Measurements from ENCODE around the gene LDLRAD4. TPM values are rescaled to one million over a fixed set of nuclear protein-coding genes. Genes with fewer than 3 reads are reported as not detected.

The LDLRAD4 gene
- total and polyA plus RNA-seq, 9 of the 15 experiments (the other 6 are each of a cell fraction or from before 2014, with no cell fraction given), result 0.01 TPM; not detected in 8

- CTCF ChIA-PET (ENCODE audit: low intra/inter-chr PET ratio), result no interaction called here
- TF ChIP-seq RAD21 (CRISPR knock-in tag; conservative IDR thresholded peaks at IDR 0.05 in 1 of 2, IDR thresholded peaks at IDR 0.05 in 1 of 2), result peak in 1 of 2 experiments; percentile 5; a peak in 1 of 4 replicates
- TF ChIP-seq GATA2 (CRISPR knock-in tag; IDR thresholded peaks at IDR 0.05), result no peak
- TF ChIP-seq, protein P1, sequence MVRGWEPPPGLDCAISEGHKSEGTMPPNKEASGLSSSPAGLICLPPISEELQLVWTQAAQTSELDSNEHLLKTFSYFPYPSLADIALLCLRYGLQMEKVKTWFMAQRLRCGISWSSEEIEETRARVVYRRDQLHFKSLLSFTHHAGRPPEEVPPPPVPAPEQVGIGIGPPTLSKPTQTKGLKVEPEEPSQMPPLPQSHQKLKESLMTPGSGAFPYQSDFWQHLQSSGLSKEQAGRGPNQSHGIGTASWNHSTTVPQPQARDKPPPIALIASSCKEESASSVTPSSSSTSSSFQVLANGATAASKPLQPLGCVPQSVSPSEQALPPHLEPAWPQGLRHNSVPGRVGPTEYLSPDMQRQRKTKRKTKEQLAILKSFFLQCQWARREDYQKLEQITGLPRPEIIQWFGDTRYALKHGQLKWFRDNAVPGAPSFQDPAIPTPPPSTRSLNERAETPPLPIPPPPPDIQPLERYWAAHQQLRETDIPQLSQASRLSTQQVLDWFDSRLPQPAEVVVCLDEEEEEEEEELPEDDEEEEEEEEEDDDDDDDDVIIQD (CRISPR knock-in tag; IDR thresholded peaks at IDR 0.05), result no peak
- TF ChIP-seq ZNF184 (CRISPR knock-in tag; IDR thresholded peaks at IDR 0.05), result no peak
- TF ChIP-seq MTF1 (CRISPR knock-in tag; IDR thresholded peaks at IDR 0.05; ENCODE audit: borderline replicate concordance), result no peak
- no peak for TF ChIP-seq NFYB (IDR thresholded peaks at IDR 0.05; ENCODE audit: extremely low read depth, insufficient read length)
- TF ChIP-seq MTA1 (IDR thresholded peaks at IDR 0.05; ENCODE audit: borderline replicate concordance), result no peak
- TF ChIP-seq, protein P2, sequence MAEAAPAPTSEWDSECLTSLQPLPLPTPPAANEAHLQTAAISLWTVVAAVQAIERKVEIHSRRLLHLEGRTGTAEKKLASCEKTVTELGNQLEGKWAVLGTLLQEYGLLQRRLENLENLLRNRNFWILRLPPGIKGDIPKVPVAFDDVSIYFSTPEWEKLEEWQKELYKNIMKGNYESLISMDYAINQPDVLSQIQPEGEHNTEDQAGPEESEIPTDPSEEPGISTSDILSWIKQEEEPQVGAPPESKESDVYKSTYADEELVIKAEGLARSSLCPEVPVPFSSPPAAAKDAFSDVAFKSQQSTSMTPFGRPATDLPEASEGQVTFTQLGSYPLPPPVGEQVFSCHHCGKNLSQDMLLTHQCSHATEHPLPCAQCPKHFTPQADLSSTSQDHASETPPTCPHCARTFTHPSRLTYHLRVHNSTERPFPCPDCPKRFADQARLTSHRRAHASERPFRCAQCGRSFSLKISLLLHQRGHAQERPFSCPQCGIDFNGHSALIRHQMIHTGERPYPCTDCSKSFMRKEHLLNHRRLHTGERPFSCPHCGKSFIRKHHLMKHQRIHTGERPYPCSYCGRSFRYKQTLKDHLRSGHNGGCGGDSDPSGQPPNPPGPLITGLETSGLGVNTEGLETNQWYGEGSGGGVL (CRISPR knock-in tag; IDR thresholded peaks at IDR 0.05), result no peak
- TF ChIP-seq CBX5 (IDR thresholded peaks at IDR 0.05; ENCODE audit: borderline replicate concordance, low read depth), result peak; percentile 85; the same call in 1 of the 2 replicates
- TF ChIP-seq, protein P3, sequence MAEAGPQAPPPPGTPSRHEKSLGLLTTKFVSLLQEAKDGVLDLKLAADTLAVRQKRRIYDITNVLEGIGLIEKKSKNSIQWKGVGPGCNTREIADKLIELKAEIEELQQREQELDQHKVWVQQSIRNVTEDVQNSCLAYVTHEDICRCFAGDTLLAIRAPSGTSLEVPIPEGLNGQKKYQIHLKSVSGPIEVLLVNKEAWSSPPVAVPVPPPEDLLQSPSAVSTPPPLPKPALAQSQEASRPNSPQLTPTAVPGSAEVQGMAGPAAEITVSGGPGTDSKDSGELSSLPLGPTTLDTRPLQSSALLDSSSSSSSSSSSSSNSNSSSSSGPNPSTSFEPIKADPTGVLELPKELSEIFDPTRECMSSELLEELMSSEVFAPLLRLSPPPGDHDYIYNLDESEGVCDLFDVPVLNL (CRISPR knock-in tag; IDR thresholded peaks at IDR 0.05; ENCODE audit: low read depth), result no peak
- TF ChIP-seq GABPA (tag; conservative IDR thresholded peaks at IDR 0.05; ENCODE audit: low read depth), result no peak
- peak in 1 of 2 experiments; percentile 78; a peak in 2 of 3 replicates for TF ChIP-seq CBX3 (IDR thresholded peaks at IDR 0.05; ENCODE audit: borderline replicate concordance in 1 of 2, low read length in 2 of 2)
- peak; percentile 64 for TF ChIP-seq TRIM28 (IDR thresholded peaks at IDR 0.05)
Measured at GRCh38 chr18:13316063-13316462, 97.5 kb downstream of the LDLRAD4 start.

More at GRCh38 chr18:13316063-13316462, 97.5 kb downstream of the LDLRAD4 start:
- Histone ChIP-seq H3K27me3 (ENCODE audit: control insufficient read depth in 2 of 2, insufficient read depth in 2 of 2, low read length in 2 of 2) (peaks cover 5 to 7% of the 10 kb centered on the region in 2 experiments; a peak in 3 of 5 replicates), H4K20me1 (replicated peaks; ENCODE audit: control insufficient read depth, insufficient read depth, low read length) (no peaks in the 10 kb centered on the region), H3K4me3 (no peak overlapping the region), H3K36me3 (ENCODE audit: control insufficient read depth, insufficient read depth, low read length) (no peaks in the 10 kb centered on the region), H3K4me2 (ENCODE audit: insufficient read depth, low read length) (no peak overlapping the region), H3K27ac (ENCODE audit: extremely low read depth, low read depth, low read length) (no peak overlapping the region), H3K79me2 (ENCODE audit: control insufficient read depth, insufficient read depth, low read length) (no peaks in the 10 kb centered on the region), H2AFZ (ENCODE audit: low read depth, low read length) (no peak overlapping the region), H3K9me3 (replicated peaks; ENCODE audit: control insufficient read depth, insufficient read depth, low read depth, low read length) (no peaks in the 10 kb centered on the region; the same call in 1 of the 2 replicates), H3K9ac (ENCODE audit: insufficient read depth in 1 of 2, low read depth in 2 of 2, low read length in 2 of 2) (no peak overlapping the region), H3K4me1 (replicated peaks in 1 of 2; ENCODE audit: control insufficient read depth in 2 of 2, insufficient read depth in 2 of 2, low read length in 2 of 2) (no peaks in the 10 kb centered on the region), H3K9me1 (ENCODE audit: control insufficient read depth, insufficient read depth, low read length) (no peaks in the 10 kb centered on the region)
- no peak for FAIRE-seq
- intact Hi-C loops (cut with micrococcal nuclease), result no loop called here
- no TSS peak for BruUV-seq (replicated peaks)
- ATAC-seq, result no peak
- in situ Hi-C loops (cut with MboI), result loop anchor here (10.0 kb wide), 1 partner anchor 1739 kb away; no protein-coding TSS in a partner anchor
- WGBS (ENCODE audit: insufficient coverage, low coverage, missing lambda C conversion rate), result 5% methylated on average over 3 of the region's 3 CpGs
- DNase-seq (ENCODE audit: extremely low read depth in 1 of 4, low spot score in 3 of 4), result no peak
- POLR2A ChIA-PET, result no interaction called here

Measured in K562 (cell line).